Measurements from ENCODE around the gene KRTAP10-2.
"Not testable (repeated sequence)": the region's sequence is repeated elsewhere in the genome, so short reads cannot be mapped to it uniquely, and the experiment has no call there.

Gene KRTAP10-2

DNA sequence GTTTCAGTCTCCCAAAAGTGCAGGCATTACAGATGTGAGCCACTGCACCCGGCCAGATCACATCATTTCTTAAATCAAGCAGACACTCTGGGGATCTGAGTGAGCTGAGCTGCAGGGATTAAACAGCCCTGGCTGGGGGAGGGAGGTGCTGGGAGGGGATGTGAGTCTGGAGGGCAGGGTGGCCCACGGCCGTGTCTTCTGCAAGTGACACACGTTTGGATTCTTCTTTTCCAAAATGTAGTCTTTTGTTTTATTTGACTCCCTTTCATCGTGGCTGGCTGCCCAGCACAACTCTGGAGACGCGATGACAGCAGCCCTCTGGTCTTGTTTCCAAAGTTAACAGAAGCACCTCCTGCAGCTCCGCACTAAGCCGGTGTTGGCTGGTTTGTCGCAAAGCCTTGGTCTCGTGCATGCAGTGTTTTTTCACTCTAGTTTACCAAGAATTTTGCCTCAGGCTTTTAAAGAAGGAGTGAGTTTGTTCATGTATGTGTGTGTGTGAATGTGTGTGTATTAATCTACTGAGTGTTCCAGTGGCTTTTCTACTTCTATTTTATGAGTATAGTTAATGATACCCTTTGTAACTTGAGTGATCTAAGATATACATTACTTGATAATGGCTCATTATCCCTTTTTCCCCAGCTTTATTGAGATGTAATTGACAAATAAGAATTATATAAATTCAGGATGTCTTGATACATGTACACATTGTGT is 31.9 kb upstream of the KRTAP10-2 start:
- in situ Hi-C loops (cut with HindIII; ENCODE audit: low sequenced_read_pairs) = no loop called here

DNA sequence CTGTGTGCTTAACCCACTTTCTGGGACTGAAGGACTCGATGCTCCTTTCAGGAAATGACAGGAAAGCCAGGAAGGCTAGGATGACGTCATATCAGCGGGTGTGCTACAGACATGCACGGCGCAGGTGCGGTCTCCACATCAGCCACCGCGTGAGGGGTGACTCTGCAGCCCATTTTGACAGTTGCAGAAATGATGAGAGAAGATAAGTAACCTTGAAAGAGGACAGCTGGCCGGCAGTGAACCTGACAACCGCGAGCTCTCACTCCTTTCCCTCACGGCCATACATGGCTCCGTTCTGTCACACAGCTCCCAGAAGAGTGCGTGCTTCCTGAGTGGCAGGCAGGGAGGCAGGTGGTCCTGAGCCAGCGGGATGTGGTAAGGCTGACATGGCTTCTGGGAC is 30.8 kb upstream of the KRTAP10-2 start:
- in situ Hi-C loops (cut with HindIII; ENCODE audit: low sequenced_read_pairs) = no loop called here

DNA sequence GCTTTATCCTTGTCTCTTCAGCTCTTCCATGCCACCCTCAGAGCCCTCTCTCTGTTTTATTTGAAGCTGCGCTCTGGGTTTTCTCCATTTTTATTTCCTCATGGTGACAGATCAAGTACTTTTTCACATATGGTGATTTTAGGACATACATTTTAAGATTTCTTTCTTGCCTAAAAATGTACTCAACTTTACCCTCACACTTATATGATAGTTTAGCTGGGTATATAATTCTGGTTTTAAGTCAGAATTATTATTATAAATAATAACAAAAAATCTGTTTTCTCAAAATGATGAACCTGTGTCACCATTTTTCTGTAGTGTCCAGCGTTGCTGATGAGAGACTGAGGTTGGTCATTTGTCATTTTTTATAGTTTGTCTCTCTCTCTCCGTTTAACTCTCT is 29.9 kb upstream of the KRTAP10-2 start:
- in situ Hi-C loops (cut with HindIII; ENCODE audit: low sequenced_read_pairs) = no loop called here

DNA sequence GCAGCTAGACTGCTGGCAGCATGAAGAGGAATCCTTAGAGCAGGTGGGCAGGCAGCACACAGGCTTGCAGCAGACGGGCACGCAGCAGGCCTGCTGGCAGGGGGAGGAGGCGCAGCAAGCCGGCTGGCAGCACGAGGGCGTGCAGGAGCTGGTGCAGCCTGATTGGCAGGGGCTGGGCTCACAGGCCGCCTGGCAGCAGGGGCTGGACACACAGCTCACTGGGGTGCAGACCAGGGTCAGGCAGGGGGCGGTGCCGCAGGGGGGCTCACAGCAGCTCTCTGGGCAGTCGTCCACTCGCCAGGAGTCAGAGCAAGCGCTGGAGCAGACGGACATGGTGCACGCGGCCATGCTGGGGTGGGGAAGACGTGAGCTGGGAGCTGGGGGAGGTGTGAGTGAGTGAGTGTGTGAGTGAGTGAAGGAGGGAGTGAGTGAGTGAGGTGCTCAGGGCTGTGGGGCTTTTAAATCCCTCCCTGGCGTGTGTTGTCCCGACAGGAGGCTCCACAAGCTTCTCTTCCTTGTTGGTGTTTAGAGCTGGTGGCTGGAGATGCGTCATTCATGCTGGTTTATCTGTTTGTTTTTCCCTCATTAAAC is 29.0 kb upstream of the KRTAP10-2 start, which contains the start of gene KRTAP10-5:
TSS of gene KRTAP10-5 (minus strand) at position 374 of the 591 bp plus-strand sequence. CDS start at position 348, 26 bp downstream.
- in situ Hi-C loops (cut with HindIII; ENCODE audit: low sequenced_read_pairs) = not testable (repeated sequence)

DNA sequence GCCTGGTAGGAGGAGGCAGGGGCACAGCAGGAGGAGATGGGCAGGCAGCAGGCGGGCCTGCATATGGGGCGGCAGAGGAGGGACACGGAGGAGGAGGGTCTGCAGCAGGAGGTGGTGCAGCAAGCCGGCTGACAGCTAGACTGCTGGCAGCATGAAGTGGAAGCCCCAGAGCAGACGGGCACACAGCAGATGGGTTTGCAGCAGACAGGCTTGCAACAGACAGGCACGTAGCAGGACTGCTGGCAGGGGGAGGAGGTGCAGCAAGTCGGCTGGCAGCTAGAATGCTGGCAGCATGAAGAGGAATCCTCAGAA is 28.5 kb upstream of the KRTAP10-2 start:
- in situ Hi-C loops (cut with HindIII; ENCODE audit: low sequenced_read_pairs) = no loop called here

DNA sequence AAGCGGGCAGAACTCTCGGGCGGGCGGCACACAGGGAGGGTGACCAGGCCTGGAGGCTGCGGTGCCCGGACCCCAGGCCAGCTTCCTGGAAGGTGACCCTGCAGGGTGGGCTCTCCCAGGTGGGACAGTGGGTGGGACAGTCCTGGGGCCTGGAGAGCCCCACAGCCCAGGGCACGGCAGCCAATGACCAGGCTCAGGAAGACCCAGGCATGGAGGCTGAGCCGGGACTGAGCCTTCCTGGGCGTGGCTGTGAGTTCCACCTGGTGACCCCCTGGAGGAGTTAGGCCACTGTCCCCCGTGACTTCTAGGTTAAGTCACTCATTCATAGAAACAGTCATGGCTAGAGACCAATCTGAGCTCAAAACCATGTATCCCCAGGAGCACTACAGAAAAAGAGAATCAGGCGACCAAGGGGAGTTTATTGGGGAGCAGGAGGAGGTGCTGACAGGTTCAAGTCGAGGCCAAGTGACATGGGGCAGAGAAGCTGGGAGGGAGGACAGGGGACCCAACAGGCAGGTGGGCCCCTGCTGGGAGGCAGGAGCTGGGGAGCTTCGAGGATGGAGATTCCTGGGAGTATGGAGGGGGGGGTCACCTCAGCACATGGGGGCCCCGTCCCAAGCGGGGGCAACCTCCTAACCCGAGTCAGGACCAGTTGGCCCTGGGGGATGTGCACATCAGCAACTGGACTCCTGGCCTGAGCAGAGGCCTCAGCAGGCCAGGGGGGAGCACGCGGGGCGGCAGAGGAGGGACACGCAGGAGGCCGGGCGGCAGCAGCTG is 27.9 kb upstream of the KRTAP10-2 start:
- in situ Hi-C loops (cut with HindIII; ENCODE audit: low sequenced_read_pairs) = no loop called here

DNA sequence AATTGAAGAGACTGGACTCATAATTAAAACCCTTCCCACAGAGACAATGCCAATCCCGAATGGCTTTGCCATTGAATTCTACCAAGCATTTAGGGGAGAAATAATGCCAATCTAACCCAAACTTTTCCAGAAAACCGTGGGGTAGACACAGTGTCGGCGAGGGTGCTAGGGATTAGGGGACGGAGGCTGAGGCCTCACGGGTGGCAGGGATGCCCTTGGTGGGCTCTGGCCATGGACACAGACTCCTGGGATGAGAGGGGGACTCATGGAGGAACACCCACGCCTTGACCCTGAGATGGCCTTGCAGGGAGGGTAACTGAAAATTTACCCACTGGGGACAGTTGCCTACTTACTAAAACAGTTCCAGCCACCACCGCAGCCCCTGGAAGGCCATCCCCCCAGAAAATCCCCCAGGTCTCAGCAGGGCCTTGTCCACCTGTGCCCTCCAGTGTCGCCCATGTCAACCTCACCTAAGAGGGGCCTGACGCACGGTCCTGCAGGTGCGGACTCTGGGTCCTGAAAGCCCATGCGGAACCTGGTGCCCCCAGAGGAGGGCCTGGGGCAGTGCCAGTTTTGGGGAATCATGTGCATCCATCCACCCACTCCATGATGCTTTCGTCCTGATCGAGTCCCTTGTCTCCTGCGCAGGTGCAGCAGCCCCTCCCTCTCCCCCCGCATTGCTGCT is 27.2 kb upstream of the KRTAP10-2 start:
- in situ Hi-C loops (cut with HindIII; ENCODE audit: low sequenced_read_pairs) = no loop called here

DNA sequence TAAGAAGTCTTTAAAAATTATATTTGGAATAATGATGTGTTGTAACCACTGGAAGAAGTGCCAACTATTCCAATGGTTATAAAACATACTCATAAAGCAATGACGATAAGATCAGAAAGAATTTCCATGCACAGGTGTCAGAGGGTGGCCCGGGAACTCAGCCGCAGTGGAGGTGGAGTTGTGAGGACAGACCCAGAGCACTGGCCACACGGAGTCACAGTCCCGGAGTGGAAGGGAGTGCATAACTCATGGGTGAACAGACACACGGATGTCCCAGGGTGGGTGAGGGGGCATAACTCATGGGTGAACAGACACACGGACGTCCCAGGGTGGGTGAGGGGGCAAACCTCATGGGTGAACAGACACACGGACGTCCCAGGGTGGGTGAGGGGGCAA is 24.7 kb upstream of the KRTAP10-2 start:
- in situ Hi-C loops (cut with HindIII; ENCODE audit: low sequenced_read_pairs) = no loop called here

DNA sequence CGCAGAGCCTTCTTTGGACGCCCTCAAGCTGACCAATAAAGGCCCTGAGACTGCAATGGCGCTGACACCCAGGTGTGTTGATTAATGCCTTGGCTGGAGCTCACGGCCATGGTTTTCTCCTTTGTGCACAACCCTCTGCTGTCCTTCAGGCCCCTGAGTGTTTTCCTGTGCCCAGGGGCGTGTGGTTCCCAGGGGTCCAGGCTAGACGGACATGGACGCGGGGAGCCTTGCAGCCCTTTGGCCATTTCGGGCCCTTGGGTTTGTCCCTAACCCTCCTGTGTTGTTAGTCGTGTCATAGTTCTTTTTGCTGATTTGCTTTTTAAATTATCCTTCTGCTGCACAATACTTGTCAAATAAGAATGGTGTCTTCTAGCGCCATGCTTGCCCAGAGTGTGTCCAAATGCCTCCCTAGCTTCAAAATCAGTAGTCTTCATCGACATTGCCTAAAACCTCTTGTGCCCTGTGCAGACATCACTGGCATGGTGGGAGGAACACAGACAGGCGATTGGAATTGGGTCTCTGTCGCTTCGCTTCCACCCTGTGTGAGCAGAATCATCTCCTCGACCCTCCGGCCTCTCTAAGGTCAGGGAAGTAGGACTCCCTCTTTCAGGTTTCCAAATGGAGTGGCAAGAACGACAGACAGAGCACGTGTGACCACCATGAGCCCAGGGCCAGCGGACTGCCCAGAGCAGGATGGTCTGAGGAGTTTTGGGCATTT is 24.2 kb upstream of the KRTAP10-2 start:
- in situ Hi-C loops (cut with HindIII; ENCODE audit: low sequenced_read_pairs) = no loop called here

DNA sequence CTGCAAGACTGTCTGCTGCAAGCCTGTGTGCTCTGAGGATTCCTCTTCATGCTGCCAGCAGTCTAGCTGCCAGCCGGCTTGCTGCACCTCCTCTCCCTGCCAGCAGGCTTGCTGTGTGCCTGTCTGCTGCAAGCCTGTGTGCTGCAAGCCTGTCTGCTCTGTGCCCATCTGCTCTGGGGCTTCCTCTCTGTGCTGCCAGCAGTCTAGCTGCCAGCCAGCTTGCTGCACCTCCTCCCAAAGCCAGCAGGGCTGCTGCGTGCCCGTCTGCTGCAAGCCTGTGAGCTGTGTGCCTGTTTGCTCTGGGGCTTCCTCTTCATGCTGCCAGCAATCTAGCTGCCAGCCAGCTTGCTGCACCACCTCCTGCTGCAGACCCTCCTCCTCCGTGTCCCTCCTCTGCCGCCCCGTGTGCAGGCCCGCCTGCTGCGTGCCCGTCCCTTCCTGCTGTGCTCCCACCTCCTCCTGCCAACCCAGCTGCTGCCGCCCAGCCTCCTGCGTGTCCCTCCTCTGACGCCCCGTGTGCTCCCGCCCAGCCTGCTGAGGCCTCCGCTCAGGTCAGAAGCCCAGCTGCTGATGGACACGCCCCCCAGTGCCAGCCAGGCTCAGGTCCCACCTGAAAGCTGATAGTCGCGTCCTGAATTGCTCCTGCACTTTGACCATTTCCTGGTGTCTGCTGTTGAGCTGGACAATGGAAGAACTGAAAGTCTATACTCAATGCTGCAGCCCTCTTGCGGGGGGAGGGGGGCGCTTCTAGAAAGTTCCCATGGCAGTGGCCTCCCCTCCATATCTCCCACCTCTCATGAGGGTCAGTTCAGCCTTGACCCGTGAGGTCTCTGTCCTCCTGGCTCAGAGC is 23.4 kb upstream of the KRTAP10-2 start:
- in situ Hi-C loops (cut with HindIII; ENCODE audit: low sequenced_read_pairs) = no loop called here

DNA sequence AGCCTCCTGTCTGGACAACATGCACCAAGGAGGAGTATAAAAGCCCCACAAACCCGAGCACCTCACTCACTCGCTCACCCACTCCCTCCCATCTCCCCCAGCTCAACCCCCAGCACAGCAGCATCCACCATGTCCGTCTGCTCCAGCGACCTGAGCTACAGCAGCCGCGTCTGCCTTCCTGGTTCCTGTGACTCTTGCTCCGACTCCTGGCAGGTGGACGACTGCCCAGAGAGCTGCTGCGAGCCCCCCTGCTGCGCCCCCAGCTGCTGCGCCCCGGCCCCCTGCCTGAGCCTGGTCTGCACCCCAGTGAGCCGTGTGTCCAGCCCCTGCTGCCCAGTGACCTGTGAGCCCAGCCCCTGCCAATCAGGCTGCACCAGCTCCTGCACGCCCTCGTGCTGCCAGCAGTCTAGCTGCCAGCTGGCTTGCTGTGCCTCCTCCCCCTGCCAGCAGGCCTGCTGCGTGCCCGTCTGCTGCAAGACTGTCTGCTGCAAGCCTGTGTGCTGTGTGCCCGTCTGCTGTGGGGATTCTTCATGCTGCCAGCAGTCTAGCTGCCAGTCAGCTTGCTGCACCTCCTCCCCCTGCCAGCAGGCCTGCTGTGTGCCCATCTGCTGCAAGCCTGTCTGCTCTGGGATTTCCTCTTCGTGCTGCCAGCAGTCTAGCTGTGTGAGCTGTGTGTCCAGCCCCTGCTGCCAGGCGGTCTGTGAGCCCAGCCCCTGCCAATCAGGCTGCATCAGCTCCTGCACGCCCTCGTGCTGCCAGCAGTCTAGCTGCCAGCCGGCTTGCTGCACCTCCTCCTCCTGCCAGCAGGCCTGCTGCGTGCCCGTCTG is 22.5 kb upstream of the KRTAP10-2 start, which contains the start of gene KRTAP10-4:
TSS of gene KRTAP10-4 (plus strand) at position 100 of the 827 bp plus-strand sequence. CDS start at position 130, 30 bp downstream.
- in situ Hi-C loops (cut with HindIII; ENCODE audit: low sequenced_read_pairs) = not testable (repeated sequence)

DNA sequence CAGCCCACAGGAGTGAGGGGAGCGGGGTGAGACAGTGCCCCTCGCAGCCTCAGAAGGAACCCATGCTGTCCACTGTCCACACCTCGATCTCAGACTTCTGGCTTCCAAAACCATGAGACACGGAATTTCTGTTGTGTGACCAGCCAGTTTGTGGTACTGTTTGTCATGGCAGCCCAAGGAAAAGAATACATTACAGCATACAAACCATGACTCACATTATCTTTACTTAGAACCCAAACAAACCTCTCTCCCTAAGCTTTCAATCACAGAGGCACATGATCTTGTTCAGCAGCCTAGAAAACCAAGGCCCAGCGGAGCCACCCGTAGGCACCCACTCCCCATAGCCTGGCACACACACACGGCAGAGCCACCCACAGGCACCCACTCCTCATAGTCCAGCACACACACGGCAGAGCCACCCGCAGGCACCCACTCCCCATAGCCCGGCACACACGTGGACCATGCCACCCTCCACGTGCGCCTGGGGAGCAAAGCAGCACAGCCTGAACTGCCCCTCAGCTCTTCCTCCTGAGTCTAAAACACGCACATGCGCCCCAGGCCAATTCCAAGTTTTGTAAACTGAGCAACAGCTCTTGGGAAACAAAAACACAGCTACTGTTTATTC is 21.8 kb upstream of the KRTAP10-2 start:
- in situ Hi-C loops (cut with HindIII; ENCODE audit: low sequenced_read_pairs) = no loop called here

DNA sequence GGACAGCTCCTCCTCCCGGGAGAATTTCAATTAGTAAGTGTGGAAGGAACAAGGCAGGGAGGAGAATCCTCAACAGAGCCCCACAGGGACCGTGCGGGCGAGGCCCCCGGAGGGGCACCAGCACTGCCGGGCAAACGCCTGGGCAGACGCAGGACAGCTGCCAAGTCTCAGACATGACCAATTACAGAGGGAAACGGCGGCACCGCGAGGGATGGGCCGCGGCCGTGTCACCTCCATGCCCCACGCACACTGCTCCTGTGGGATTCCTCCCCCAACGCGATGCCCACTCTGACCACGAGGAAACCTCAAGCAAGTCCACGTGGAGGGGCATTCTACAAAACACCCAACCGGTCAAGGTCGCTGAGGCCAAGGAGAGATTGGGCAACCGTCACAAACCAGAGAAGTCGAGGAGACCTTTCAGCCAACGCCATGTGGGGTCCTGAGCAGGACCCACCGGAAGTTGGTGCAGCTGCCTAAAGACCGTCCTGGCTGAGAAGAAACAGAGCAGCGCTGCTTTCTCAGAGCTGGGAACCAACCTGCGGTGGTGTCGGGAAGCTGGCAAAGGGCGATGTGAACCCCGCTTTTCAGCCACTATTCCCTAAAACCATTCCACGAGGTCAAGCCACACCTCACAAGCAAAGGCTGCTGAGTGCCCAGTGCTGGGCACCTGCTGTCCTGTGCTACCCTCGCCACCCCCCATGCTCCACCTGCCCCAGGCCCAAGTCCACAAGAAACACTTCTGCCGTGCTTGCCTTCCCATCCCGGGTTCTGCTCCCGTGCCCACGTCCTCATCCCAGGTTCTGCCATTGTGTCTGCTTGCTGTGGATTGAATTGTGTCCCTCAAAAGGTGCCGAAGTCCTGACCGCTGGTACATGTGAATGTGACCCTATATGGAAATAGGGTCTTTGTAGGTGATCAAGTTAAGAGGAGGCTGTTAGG is 20.8 kb upstream of the KRTAP10-2 start:
- in situ Hi-C loops (cut with HindIII; ENCODE audit: low sequenced_read_pairs) = no loop called here

DNA sequence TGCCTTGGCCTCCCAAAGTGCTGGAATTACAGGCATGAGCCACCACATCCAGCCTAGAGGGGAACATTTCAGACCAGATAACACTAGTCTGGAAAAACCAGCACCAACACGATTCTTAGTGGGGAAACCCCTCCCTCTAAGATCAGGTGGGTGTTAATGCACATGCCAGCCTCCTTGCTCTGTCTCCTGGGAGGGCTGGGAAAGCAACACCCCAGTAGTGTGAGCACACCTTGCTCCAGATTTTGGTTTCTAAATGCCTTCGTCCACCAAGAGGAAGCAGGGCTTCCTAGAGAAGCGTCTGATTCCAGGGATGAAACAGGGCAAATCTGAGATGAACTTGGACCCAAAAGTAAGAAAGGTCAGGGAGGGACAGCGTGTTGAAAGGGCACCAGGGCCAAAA is 20.0 kb upstream of the KRTAP10-2 start:
- in situ Hi-C loops (cut with HindIII; ENCODE audit: low sequenced_read_pairs) = no loop called here

DNA sequence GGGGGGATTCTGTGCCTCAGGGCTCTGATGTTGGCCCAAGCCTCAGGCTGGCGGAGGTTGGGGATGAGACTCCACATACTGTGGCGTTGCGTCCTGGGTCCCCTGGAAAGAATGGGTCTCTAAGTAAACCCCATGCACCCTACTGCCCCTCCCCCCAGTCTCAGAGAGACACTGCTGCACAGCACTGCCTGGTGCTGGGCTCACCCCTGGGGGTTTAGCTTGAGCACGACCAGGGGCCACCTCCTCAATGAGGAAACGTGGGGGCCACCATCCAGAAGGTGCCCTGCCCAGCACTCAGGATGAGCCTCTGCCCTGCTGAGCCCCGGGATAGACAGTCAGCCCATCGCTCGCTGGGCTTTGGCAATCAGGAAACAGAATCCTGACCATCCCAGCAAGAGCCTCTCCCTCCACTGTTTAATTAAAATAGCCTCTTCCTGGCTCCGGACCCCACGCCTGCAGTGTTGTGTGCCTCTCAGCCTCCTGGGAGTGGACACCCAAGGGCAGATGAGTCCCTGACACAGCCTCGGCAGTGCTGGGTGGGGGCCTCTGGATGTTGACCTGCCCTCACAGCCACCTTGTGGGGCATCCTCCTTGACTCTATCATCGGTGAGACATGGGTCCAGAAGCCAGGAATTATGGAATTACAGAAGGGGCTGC is 18.7 kb upstream of the KRTAP10-2 start:
- in situ Hi-C loops (cut with HindIII; ENCODE audit: low sequenced_read_pairs) = no loop called here

DNA sequence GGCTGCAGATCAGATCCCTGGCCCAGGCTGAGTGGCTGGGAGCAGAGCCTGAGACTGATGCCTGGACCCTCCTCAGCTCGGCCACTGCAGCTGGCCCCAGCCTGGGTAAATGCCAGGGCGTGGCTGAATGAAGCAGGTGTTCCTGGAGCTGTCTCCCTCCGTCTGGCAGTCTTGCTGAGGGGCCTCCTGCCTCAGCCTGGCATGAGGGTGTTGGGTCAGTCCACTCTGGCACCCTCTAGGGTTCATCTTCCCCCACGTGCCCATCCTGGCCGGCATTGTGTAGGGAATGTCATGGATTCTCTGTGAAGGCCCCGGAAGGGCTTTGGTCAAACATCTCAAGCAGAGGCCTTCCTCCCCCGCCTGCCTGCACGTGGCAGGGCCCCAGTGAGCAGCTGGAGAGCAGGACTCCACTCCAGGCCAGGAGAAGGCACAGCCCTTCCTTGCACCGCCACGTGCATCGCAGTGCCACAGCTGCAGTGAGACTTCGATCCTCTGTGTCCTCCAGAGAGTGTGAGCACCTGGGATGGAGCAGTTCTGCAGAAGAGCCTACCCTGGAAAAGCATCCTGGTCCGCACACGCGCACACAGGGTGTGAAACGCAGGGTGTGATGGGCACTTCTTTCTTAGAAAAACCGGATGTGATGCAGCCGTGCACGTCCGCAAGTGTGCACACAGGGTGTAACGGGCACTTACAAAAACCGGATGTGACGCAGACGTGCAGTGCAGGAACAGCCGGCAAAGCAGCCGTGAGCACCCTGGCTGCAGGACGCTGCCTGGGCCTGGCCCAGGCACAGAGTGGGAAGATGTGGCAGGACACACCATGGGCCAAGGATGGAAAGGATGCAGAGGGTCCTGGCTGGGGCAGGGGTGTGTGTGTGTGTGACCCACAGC is 17.6 kb upstream of the KRTAP10-2 start:
- in situ Hi-C loops (cut with HindIII; ENCODE audit: low sequenced_read_pairs) = no loop called here
